Neural cell (in vitro differentiated cells): ENCODE data around the gene MEMO1. TPM values are rescaled to one million over a fixed set of nuclear protein-coding genes. Genes with fewer than 3 reads are reported as not detected.
"Not testable (repeated sequence)": the region's sequence is repeated elsewhere in the genome, so short reads cannot be mapped to it uniquely, and the experiment has no call there.

Source experiments
- H2AFZ ChIP-seq: fragments of 200-600, 300-800 bp; sonication (generic), shearing (Covaris generic); 2 replicates; pipeline ENCODE4 v1.6.0; 2014; ENCODE audit warnings: low read depth, mild to moderate bottlenecking, antibody characterized with exemption, low read length, moderate library complexity
- H3F3A ChIP-seq: fragments of 200-600 bp; shearing (Covaris generic); 2 replicates; pipeline ENCODE4 v1.6.1; 2016; ENCODE audit warnings: mild to moderate bottlenecking, moderate library complexity, mixed read lengths, antibody characterized with exemption, low read length; ENCODE audit not compliant: insufficient read depth, poor library complexity, severe bottlenecking
- H3K27ac ChIP-seq: fragments of 200-600, 300-800 bp; sonication (generic), shearing (Covaris generic); 2 replicates; pipeline ENCODE4 v1.5.1; 2014; ENCODE audit warnings: mild to moderate bottlenecking, low read length, moderate library complexity
- H3K27me3 ChIP-seq: fragments of 300-800, 200-600 bp; sonication (generic), shearing (Covaris generic); 2 replicates; pipeline ENCODE4 v1.6.0; 2014; ENCODE audit warnings: mild to moderate bottlenecking, low read depth, low read length, moderate library complexity; ENCODE audit not compliant: insufficient read depth
- H3K36me3 ChIP-seq: fragments of 300-800, 200-600 bp; sonication (generic), shearing (Covaris generic); 2 replicates; pipeline ENCODE4 v1.5.1; 2014; ENCODE audit warnings: mild to moderate bottlenecking, antibody characterized with exemption, low read length, moderate library complexity; ENCODE audit not compliant: insufficient read depth
- H3K4me2 ChIP-seq: fragments of 300-800, 200-600 bp; sonication (generic), shearing (Covaris generic); 2 replicates; pipeline ENCODE4 v1.6.0; 2014; ENCODE audit warnings: mild to moderate bottlenecking, low read length
- H3K4me3 ChIP-seq: fragments of 300-800, 200-600 bp; sonication (generic), shearing (Covaris generic); 2 replicates; pipeline ENCODE4 v1.5.1; 2014; ENCODE audit warnings: mild to moderate bottlenecking, low read length, moderate library complexity
- H3K79me2 ChIP-seq: fragments of 200-600 bp; shearing (Covaris generic); replicated peaks from 2 replicates; pipeline ENCODE4 v1.6.0; 2014; ENCODE audit warnings: mild to moderate bottlenecking, low read length, moderate library complexity; ENCODE audit not compliant: insufficient read depth
- H3K9ac ChIP-seq: fragments of 300-800, 200-600 bp; sonication (generic), shearing (Covaris generic); 2 replicates; pipeline ENCODE4 v1.6.1; 2016; ENCODE audit warnings: mild to moderate bottlenecking, low read length, mixed read lengths
- H3K9me2 ChIP-seq: fragments of 200-600 bp; shearing (Covaris generic); 2 replicates; pipeline ENCODE4 v1.6.1; 2016; ENCODE audit warnings: mild to moderate bottlenecking, low read length, mixed read lengths; ENCODE audit not compliant: insufficient read depth
- H3K9me3 ChIP-seq: fragments of 200-600, 300-800 bp; sonication (generic), shearing (Covaris generic); 2 replicates; pipeline ENCODE4 v1.6.1; 2016; ENCODE audit warnings: mild to moderate bottlenecking, mixed run types, low read length, moderate library complexity, mixed read lengths
- H4K20me1 ChIP-seq: fragments of 200-600 bp; shearing (Covaris generic); 2 replicates; pipeline ENCODE4 v1.6.1; 2016; ENCODE audit warnings: mild to moderate bottlenecking, mixed run types; ENCODE audit not compliant: insufficient read depth
- EP300 ChIP-seq: fragments of 450-650 bp; conservative IDR thresholded peaks from 2 replicates; pipeline ENCODE4 v1.6.1; 2014; ENCODE audit warnings: antibody characterized with exemption, mild to moderate bottlenecking, moderate library complexity; ENCODE audit not compliant: poor library complexity, severe bottlenecking
- EZH2 ChIP-seq: fragments of 200-600, 300-800 bp; shearing (Covaris generic), sonication (generic); IDR thresholded peaks from 2 replicates; pipeline ENCODE4 v1.6.1; 2014; ENCODE audit warnings: antibody characterized with exemption, low read length, borderline replicate concordance, mild to moderate bottlenecking; ENCODE audit not compliant: insufficient read depth, poor library complexity, severe bottlenecking
- MXI1 ChIP-seq: fragments of 450-650 bp; conservative IDR thresholded peaks from 2 replicates; pipeline ENCODE4 v1.6.1; 2014; ENCODE audit warnings: antibody characterized with exemption, mild to moderate bottlenecking; ENCODE audit not compliant: poor library complexity, severe bottlenecking
- POLR2AphosphoS5 ChIP-seq: IDR thresholded peaks from 2 replicates; pipeline ENCODE4 v1.6.1; 2012
- RAD21 ChIP-seq: fragments of 450-650 bp; conservative IDR thresholded peaks from 2 replicates; pipeline ENCODE4 v1.6.1; 2014; ENCODE audit warnings: antibody characterized with exemption, mild to moderate bottlenecking, moderate library complexity
- SMC3 ChIP-seq: fragments of 450-650 bp; conservative IDR thresholded peaks from 2 replicates; pipeline ENCODE4 v1.6.1; 2014; ENCODE audit warnings: antibody characterized with exemption, mild to moderate bottlenecking, moderate library complexity; ENCODE audit not compliant: poor library complexity
- TAF1 ChIP-seq: IDR thresholded peaks from 2 replicates; pipeline ENCODE4 v1.6.1; 2012; ENCODE audit warnings: low read depth
- polyA plus RNA-seq: library from polyadenylated mRNA; depleted of rRNA; stranded (reverse); fragments of >200 nt; gene quantifications from 2 replicates; pipeline ENCODE4 v1.2.3, GENCODE V29; 2014
- TF ChIP-seq, protein P1 (sequence below): IDR thresholded peaks from 2 replicates; pipeline ENCODE4 v1.6.1; 2012; ENCODE audit warnings: borderline replicate concordance
- TF ChIP-seq, protein P2 (sequence below): fragments of 450-650 bp; IDR thresholded peaks from 2 replicates; pipeline ENCODE4 v1.5.1; 2014; ENCODE audit warnings: antibody characterized with exemption, mild to moderate bottlenecking, moderate library complexity; ENCODE audit not compliant: poor library complexity, severe bottlenecking

The MEMO1 gene
- polyA plus RNA-seq, 1 donor from 2014 or later, result 124 TPM

DNA sequence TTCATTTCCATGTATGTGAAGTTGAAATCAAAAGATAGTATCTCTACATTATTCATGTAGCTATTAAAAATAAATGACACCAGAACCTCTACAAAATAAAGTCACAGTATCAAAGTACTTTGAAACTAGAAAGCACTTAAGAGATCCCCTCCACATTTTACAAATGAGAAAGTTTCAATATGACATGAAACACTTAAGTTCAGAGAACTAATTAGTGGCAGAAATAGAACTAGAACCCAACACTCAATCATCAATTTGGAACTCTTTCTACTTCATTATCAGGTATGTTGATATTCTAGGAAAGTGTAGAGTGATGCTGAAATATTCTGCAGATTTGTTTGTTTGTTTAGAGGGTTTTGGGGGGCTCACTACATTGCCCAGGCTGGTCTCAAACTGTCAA, 145.6 kb downstream of the MEMO1 start:
- Histone ChIP-seq H3K27ac (no peak overlapping the region), H3K9ac (no peak overlapping the region), H3K4me2 (no peak overlapping the region), H3K9me3 (no peaks in the 10 kb centered on the region), H3F3A (no peaks in the 10 kb centered on the region), H2AFZ (no peak overlapping the region), H4K20me1 (no peaks in the 10 kb centered on the region), H3K4me3 (no peak overlapping the region), H3K36me3 (no peaks in the 10 kb centered on the region), H3K9me2 (no peaks in the 10 kb centered on the region), H3K27me3 (no peaks in the 10 kb centered on the region), H3K79me2 (no peaks in the 10 kb centered on the region)
- TF ChIP-seq RAD21 (no peak), EP300 (no peak)

DNA sequence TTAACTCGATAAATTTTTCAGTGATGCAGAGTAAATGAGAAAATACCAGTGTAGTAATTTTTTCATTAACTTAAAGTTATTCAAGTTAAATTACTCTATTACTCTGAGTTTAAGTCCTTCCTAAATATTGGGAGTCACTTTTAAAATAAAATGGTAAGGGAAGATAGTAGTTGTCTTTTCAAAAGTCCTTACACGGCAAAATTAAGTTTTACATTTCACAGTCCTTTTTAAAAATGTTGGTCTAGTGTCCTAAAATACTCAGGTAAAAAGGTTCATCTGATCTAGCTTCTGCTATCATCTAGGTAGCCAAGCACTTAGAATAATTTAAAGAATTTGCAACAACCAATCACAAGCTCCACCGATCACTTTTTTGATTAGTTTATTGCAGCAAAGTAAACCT, 146.9 kb downstream of the MEMO1 start:
- Histone ChIP-seq H3K4me2 (no peak overlapping the region), H3K9me3 (no peaks in the 10 kb centered on the region), H3K9me2 (no peaks in the 10 kb centered on the region), H4K20me1 (no peaks in the 10 kb centered on the region), H3K79me2 (no peaks in the 10 kb centered on the region), H3F3A (no peaks in the 10 kb centered on the region), H3K4me3 (no peak overlapping the region), H3K27ac (no peak overlapping the region), H3K27me3 (no peaks in the 10 kb centered on the region), H3K9ac (no peak overlapping the region), H2AFZ (no peak overlapping the region), H3K36me3 (no peaks in the 10 kb centered on the region)
- TF ChIP-seq SMC3 (no peak), MXI1 (no peak), EZH2 (no peak), POLR2AphosphoS5 (no peak), EP300 (no peak), RAD21 (no peak), TAF1 (no peak)
- TF ChIP-seq, protein P1, sequence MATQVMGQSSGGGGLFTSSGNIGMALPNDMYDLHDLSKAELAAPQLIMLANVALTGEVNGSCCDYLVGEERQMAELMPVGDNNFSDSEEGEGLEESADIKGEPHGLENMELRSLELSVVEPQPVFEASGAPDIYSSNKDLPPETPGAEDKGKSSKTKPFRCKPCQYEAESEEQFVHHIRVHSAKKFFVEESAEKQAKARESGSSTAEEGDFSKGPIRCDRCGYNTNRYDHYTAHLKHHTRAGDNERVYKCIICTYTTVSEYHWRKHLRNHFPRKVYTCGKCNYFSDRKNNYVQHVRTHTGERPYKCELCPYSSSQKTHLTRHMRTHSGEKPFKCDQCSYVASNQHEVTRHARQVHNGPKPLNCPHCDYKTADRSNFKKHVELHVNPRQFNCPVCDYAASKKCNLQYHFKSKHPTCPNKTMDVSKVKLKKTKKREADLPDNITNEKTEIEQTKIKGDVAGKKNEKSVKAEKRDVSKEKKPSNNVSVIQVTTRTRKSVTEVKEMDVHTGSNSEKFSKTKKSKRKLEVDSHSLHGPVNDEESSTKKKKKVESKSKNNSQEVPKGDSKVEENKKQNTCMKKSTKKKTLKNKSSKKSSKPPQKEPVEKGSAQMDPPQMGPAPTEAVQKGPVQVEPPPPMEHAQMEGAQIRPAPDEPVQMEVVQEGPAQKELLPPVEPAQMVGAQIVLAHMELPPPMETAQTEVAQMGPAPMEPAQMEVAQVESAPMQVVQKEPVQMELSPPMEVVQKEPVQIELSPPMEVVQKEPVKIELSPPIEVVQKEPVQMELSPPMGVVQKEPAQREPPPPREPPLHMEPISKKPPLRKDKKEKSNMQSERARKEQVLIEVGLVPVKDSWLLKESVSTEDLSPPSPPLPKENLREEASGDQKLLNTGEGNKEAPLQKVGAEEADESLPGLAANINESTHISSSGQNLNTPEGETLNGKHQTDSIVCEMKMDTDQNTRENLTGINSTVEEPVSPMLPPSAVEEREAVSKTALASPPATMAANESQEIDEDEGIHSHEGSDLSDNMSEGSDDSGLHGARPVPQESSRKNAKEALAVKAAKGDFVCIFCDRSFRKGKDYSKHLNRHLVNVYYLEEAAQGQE, result no peak
- TF ChIP-seq, protein P2, sequence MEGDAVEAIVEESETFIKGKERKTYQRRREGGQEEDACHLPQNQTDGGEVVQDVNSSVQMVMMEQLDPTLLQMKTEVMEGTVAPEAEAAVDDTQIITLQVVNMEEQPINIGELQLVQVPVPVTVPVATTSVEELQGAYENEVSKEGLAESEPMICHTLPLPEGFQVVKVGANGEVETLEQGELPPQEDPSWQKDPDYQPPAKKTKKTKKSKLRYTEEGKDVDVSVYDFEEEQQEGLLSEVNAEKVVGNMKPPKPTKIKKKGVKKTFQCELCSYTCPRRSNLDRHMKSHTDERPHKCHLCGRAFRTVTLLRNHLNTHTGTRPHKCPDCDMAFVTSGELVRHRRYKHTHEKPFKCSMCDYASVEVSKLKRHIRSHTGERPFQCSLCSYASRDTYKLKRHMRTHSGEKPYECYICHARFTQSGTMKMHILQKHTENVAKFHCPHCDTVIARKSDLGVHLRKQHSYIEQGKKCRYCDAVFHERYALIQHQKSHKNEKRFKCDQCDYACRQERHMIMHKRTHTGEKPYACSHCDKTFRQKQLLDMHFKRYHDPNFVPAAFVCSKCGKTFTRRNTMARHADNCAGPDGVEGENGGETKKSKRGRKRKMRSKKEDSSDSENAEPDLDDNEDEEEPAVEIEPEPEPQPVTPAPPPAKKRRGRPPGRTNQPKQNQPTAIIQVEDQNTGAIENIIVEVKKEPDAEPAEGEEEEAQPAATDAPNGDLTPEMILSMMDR, result no peak

DNA sequence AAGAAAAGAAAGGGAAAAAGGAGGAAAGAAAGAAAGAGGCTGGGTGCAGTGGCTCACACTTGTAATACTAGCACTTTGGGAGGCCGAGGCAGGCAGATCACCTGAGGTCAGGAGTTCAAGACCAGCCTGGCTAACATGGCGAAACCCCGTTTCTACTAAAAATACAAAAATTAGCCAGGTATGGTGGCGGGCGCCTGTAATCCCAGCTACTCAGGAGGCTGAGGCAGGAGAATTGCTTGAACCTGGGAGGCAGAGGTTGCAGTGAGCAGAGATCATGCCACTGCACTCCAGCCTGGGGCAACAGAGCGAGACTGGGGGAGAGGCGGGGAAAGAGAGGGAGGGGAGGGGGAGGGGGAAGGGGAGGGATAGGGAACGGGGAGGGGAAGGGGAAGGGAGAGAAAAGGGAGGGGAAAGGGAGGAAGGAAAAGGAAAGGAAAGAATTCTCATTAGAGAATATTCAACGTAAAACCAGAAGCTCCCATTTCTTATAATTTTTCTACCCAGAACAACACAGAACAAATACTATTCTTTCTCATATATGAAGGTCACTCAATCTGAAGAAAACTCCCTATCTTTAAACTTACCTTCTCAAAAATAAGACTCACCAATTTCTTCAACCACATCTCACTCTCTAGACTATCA, 147.7 kb downstream of the MEMO1 start:
- not testable (repeated sequence) for H3K4me2 ChIP-seq, H3K9me2 ChIP-seq, H4K20me1 ChIP-seq, H3K27me3 ChIP-seq, H3K36me3 ChIP-seq, H3K9ac ChIP-seq, H3K4me3 ChIP-seq, H2AFZ ChIP-seq, H3F3A ChIP-seq, H3K27ac ChIP-seq, H3K9me3 ChIP-seq, H3K79me2 ChIP-seq
